GM19324 (cell line): ENCODE measurements around the gene DIAPH1.

Experiments
- ATAC-seq: cut with Tn5 transposase; IDR thresholded peaks from one replicate; pipeline ENCODE4 v1.9.1; 2021; ENCODE audit warnings: mild to moderate bottlenecking, moderate library complexity; ENCODE audit not compliant: unreplicated experiment, low FRiP score

Gene DIAPH1

GRCh38 chr5:141523991-141524390 lies 94.8 kb downstream of the DIAPH1 start:
- ATAC-seq = no peak

GRCh38 chr5:141522301-141522700 lies 96.5 kb downstream of the DIAPH1 start:
- no peak for ATAC-seq

DNA sequence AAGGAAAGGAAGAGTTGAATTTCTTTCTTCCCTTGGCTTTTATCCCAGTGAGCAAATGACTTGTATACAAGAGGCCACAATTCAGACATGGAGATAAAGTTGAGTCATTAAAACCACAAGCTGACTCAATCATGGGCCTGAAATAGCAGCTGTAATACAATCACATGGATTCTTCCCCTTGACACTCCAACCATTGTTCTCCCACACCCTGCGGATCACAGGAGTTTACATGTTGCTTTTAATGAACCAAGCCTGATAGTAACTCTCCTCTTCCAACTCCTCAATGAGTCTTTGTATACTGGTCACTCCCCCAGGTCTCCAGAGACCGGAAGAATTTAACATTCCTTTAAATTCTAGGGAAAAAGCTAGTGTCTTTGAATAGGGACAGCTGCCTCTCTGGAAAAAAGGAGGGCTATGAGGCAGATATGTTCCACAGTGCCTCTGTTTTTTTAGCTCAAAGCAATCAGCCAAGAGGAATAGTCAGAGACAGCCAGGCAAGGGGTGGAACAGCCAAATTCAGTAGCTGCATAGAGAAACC lies 97.5 kb downstream of the DIAPH1 start:
- ATAC-seq = no peak

GRCh38 chr5:141519605-141520565 lies 98.9 kb downstream of the DIAPH1 start:
- ATAC-seq = no peak

GRCh38 chr5:141518618-141519015 lies 100.2 kb downstream of the DIAPH1 start:
- no peak for ATAC-seq

GRCh38 chr5:141517880-141518617 lies 100.8 kb downstream of the DIAPH1 start:
- no peak for ATAC-seq

GRCh38 chr5:141517312-141517711 lies 101.5 kb downstream of the DIAPH1 start:
- no peak for ATAC-seq

GRCh38 chr5:141516672-141517025 lies 102.2 kb downstream of the DIAPH1 start:
- no peak for ATAC-seq

GRCh38 chr5:141515946-141516671 lies 102.7 kb downstream of the DIAPH1 start:
- ATAC-seq = no peak

DNA sequence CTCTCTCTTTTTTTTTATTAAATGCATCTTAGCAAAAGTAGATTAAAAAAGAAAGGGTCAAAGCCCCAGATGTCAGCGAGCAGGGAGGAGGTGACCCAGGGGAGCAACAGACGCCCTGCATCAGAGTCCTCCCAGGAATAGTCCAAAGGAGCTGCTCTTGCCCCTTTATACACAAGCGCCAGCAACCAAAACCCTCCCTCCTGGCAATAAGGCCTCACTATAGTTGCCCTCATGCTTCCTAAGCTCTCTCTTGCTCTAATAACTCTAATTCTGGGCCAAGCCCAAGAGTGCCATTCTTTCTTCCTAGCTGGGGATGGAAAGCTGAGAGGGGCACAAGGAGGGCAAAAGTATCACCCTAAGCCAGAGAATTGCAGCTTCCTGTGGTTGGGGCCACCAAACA lies 103.7 kb downstream of the DIAPH1 start:
- ATAC-seq = no peak

DNA sequence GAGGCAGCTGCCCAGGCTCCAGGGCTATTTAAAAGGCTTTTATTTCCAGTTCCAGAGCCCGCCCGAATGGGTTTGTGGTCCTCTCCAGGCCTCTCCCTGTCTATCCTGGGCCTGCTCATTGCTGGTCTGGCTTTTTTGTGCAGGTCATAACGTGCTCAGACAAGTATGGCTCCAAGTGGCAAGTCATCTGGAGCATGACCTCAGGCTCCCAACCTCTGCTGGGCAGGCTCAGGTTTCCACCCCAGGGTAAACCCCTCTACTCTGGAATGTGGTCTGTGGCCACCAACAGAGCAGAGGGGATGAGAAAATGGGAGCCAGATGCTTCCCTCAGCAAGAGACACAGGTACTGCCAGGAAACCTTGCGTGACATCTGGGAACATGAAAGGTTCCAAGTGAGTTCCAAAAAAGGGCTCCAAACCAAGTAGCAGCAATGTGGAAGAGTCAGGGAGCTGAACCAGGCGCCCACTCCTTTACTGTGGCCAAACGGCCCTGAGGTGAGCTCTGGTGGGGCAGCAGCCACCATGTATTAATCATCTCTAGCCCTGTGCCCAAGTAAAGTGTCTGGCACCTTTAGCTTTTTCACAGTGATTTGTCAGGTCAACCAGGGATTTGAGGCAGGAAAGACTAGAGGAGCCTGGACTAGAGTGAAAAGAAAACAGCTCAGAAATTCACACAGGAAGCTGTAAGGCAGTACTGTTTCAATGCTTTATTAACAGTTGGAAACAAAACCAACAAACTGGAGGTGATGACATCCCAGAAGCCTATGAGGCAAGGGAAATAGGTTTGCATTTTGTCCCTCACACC lies 104.3 kb downstream of the DIAPH1 start:
- no peak for ATAC-seq

- peak; percentile 43 for ATAC-seq
Measured at GRCh38 chr5:141513627-141514329, 105.0 kb downstream of the DIAPH1 start.

DNA sequence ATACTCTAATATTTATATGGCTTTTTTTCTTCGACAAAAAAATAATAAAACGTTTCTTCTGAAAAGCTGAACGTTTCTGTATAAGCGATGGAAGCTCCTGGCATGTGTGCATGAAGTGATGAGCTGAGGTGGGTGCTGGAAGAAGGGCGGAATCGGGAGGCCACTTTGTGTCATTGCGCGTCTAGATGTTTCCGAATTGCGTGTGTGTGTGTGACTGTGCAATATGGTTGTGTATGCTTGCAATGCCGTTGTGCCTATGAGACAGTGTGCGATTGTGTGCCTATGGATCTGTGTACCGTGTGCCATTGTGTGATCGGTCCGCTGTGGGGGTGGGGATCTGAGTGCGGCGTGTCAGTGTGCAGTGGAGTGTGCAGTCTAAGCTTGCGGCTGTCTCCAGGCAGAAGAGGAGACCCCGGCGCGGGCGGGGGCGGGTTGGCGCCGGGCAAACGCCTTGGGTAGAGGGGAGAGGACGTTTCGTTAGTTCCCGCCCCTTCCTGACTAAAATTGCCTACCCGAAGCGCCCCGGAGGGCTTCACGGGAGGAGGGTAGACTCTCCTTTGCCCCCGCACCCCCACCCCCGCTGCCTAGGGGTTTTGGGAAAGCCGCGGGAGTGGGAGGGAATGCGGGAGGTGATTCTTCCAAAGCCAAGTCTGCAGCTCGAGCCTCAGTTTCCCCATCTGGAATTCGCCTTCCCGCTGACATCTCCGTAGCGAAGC lies 105.7 kb downstream of the DIAPH1 start:
- ATAC-seq = no peak

- no peak for ATAC-seq
Measured at GRCh38 chr5:141512390-141512910, 106.3 kb downstream of the DIAPH1 start.

GRCh38 chr5:141511771-141512325 lies 107.0 kb downstream of the DIAPH1 start:
- ATAC-seq = no peak

DNA sequence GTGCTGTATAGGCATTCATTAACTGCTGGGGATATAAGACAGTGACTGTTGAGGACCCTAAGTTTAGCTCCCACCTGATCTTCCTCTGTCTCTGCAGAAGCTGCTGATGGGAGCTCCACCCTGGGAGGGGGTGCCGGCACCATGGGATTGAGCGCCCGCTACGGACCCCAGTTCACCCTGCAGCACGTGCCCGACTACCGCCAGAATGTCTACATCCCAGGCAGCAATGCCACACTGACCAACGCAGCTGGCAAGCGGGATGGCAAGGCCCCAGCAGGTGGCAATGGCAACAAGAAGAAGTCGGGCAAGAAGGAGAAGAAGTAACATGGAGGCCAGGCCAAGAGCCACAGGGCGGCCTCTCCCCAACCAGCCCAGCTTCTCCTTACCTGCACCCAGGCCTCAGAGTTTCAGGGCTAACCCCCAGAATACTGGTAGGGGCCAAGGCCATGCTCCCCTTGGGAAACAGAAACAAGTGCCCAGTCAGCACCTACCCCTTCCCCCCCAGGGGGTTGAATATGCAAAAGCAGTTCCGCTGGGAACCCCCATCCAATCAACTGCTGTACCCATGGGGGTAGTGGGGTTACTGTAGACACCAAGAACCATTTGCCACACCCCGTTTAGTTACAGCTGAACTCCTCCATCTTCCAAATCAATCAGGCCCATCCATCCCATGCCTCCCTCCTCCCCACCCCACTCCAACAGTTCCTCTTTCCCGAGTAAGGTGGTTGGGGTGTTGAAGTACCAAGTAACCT lies 107.8 kb downstream of the DIAPH1 start:
- peak; percentile 43 for ATAC-seq

GRCh38 chr5:141510160-141510559 lies 108.6 kb downstream of the DIAPH1 start:
- ATAC-seq = no peak
